Endodermal cell (in vitro differentiated cells): Measurements from ENCODE around the gene ZNF627. TPM values are rescaled to one million over a fixed set of nuclear protein-coding genes. Genes with fewer than 3 reads are reported as not detected.

Experiments
- DNase-seq: peaks from one replicate; pipeline ENCODE4 v3.0.0-alpha.2; 2017
- H3K27ac ChIP-seq: 2 replicates; pipeline ENCODE4 v1.5.1; 2013; ENCODE audit warnings: mild to moderate bottlenecking, low read depth, low read length, moderate library complexity
- H3K27me3 ChIP-seq: 2 replicates; pipeline ENCODE4 v1.6.1; 2013; ENCODE audit warnings: mild to moderate bottlenecking, low read length, moderate library complexity; ENCODE audit not compliant: insufficient read depth, control insufficient read depth, poor library complexity, severe bottlenecking
- H3K36me3 ChIP-seq: 2 replicates; pipeline ENCODE4 v1.7.0; 2013; ENCODE audit warnings: mild to moderate bottlenecking, low read length, moderate library complexity; ENCODE audit not compliant: control insufficient read depth, insufficient read depth
- H3K4me1 ChIP-seq: one replicate; pipeline ENCODE4 v1.7.0; 2013; ENCODE audit warnings: low read length; ENCODE audit not compliant: control insufficient read depth, insufficient read depth
- H3K4me3 ChIP-seq: 2 replicates; pipeline ENCODE4 v1.5.1; 2013; ENCODE audit warnings: mild to moderate bottlenecking, low read length, moderate library complexity
- H3K9ac ChIP-seq: 2 replicates; pipeline ENCODE4 v1.6.1; 2013; ENCODE audit warnings: mild to moderate bottlenecking, low read length, moderate library complexity; ENCODE audit not compliant: poor library complexity, severe bottlenecking; ENCODE audit errors: extremely low read depth
- H3K9me3 ChIP-seq: 2 replicates; pipeline ENCODE4 v1.6.1; 2013; ENCODE audit warnings: mild to moderate bottlenecking, low read length, moderate library complexity; ENCODE audit not compliant: control insufficient read depth
- H3K27ac Mint-ChIP-seq: 2 replicates; pipeline ENCODE4 v1.8.0; 2020; ENCODE audit warnings: mixed read lengths
- H3K27me3 Mint-ChIP-seq: 2 replicates; pipeline ENCODE4 v1.8.0; 2021; ENCODE audit warnings: mild to moderate bottlenecking, mixed read lengths; ENCODE audit not compliant: insufficient read depth
- H3K36me3 Mint-ChIP-seq: 2 replicates; pipeline ENCODE4 v1.8.0; 2020; ENCODE audit warnings: low read depth, mixed read lengths
- H3K4me1 Mint-ChIP-seq: 2 replicates; pipeline ENCODE4 v1.8.0; 2020; ENCODE audit warnings: mixed read lengths
- H3K4me3 Mint-ChIP-seq: 2 replicates; pipeline ENCODE4 v1.8.0; 2020; ENCODE audit warnings: mild to moderate bottlenecking, moderate library complexity, mixed read lengths
- H3K9me3 Mint-ChIP-seq: 2 replicates; pipeline ENCODE4 v1.8.0; 2020; ENCODE audit warnings: mild to moderate bottlenecking, mixed read lengths
- WGBS, 2 experiments: methylation state at CpG; one replicate each; pipeline versions ENCODE4 v1.1.5 to v1.1.7; 2013; ENCODE audit warnings: missing lambda C conversion rate in 2 of 2, mixed read lengths in 1 of 2; ENCODE audit not compliant: insufficient coverage in 1 of 2, insufficient read length in 1 of 2; 5-methylcytosine and 5-hydroxymethylcytosine counted together
- total RNA-seq, 2 donors: library from RNA; stranded (reverse); fragmentation: NEBNext Ultra II Directional in 1 of 2; extraction: Animal tissue kit (Norgen Biotek cat#: 25700) in 1 of 2; gene quantifications; 2 replicates in 1 of 2; 3 replicates in 1 of 2; pipeline ENCODE4 v1.2.1, GENCODE V29; 2021
- TF ChIP-seq, protein P1 (sequence below): fragments of 200-600 bp; sonication (generic); conservative IDR thresholded peaks from 2 replicates; pipeline ENCODE4 v1.5.0; 2021; ENCODE audit warnings: antibody characterized with exemption, mild to moderate bottlenecking

Gene ZNF627
- total RNA-seq, 2 donors from 2014 or later = 22.0 to 30.5 TPM

DNA sequence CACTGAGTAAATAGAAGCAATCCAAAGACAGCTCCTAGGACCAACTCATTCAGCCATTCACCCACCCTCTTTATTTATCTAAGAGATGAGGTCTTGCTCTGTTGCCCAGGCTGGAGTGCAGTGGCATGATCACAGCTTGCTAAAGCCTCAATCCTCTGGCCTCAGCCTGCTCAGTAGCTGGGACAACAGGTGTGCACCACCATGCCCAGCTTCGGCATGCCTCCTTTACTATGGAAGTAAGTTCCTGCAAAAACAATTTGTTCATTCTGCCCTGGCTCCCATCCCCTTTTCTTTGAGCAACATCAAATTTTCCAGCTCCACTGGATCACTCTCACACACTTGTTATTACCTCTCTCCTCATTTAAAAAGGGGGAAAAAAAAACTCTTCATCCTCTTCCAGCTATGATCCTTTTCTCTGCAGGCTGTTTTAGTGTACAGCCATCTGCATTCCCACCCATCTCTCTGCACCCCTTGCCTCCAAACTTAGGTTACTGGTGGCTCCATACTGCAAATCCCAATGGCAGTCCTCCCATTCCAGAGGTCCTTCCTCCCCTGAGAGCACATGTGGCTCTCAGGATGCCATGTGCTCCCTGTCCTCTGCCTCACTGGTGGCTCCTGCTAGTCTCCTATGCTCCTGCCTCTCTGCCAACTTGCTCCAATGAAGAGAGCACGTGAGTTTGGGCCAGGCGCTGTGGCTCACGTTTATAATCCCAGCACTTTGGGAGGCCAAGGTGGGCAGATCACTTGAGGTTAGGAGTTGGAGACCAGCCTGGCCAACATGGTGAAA, 40.5 kb upstream of the ZNF627 start:
- H3K27ac Mint-ChIP-seq = no peak overlapping the region
- Histone ChIP-seq H3K4me3 (no peak overlapping the region), H3K27ac (no peak overlapping the region), H3K27me3 (no peaks in the 10 kb centered on the region), H3K9me3 (no peaks in the 10 kb centered on the region), H3K36me3 (peaks cover 37% of the 10 kb centered on the region), H3K4me1 (no peaks in the 10 kb centered on the region), H3K9ac (no peak overlapping the region)
- H3K9me3 Mint-ChIP-seq = no peaks in the 10 kb centered on the region
- peaks cover 17% of the 10 kb centered on the region for H3K36me3 Mint-ChIP-seq
- TF ChIP-seq, protein P1, sequence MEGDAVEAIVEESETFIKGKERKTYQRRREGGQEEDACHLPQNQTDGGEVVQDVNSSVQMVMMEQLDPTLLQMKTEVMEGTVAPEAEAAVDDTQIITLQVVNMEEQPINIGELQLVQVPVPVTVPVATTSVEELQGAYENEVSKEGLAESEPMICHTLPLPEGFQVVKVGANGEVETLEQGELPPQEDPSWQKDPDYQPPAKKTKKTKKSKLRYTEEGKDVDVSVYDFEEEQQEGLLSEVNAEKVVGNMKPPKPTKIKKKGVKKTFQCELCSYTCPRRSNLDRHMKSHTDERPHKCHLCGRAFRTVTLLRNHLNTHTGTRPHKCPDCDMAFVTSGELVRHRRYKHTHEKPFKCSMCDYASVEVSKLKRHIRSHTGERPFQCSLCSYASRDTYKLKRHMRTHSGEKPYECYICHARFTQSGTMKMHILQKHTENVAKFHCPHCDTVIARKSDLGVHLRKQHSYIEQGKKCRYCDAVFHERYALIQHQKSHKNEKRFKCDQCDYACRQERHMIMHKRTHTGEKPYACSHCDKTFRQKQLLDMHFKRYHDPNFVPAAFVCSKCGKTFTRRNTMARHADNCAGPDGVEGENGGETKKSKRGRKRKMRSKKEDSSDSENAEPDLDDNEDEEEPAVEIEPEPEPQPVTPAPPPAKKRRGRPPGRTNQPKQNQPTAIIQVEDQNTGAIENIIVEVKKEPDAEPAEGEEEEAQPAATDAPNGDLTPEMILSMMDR = no peak
- no peaks in the 10 kb centered on the region for H3K27me3 Mint-ChIP-seq
- DNase-seq = no peak
- H3K4me3 Mint-ChIP-seq = peak overlapping the region; percentile 92
- H3K4me1 Mint-ChIP-seq = peaks cover 10% of the 10 kb centered on the region
- 95 to 100% methylated on average over 2 to 4 of the region's 4 CpGs for WGBS, 2 experiments

DNA sequence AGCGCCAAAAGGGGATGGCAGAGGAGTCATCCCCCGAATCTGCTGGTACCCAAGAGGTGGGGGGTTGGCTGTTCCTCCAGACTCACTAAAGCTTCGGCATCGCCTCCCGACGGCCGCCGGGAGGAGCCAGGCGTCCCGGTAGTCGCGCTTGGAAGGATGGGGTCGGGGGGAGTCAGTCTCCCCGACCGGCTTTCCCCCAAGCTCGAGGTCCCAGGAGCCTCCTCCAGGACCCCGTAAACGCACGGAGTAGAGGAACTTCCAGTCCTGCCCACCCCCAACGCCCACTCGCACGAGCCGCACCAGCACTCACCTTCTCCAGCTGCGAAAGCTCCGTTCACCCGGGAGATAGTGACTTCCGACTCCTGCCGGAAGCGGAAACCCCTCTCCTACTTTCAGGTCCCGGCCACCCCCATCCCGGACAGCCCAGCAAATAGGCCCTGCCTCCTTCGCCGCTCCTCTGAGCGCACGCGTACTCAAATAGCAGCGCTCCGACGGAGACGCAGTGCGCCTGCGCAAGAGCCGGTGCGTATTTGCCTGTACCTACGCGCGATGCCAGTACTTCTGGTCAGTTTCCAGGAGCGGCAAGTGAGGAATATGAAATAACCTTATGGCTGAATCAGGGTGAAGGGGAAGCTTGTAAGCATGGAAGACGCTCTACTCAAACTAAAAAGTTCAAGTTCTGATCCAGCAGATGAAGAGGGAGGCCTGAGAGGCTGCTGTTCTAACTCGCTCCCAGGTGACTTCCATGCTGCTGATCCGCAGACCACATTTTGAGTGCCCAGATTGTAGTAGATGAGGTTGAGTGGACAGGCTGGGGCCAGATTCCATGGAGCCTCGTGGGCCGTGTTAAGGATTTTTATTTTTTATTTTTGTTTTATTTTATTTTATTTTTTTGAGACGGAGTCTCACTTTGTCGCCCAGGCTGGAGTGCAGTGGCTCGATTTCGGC, 38.1 kb upstream of the ZNF627 start, which contains the start of gene ELOF1:
Gene ELOF1 (minus strand): TSS at position 350 of the 948 bp plus-strand sequence. CDS start 4,883 bp downstream, outside the sequence.
- TF ChIP-seq, protein P1 = peak; percentile 34
- H3K9me3 ChIP-seq = no peaks in the 10 kb centered on the region
- H3K9me3 Mint-ChIP-seq = no peaks in the 10 kb centered on the region
- peak within 1 kb of the TSS; percentile 99 for H3K4me3 ChIP-seq
- peaks cover 25% of the 10 kb centered on the region for H3K36me3 ChIP-seq
- no peaks in the 10 kb centered on the region for H3K4me1 ChIP-seq
- H3K36me3 Mint-ChIP-seq = peaks cover 14% of the 10 kb centered on the region
- peak within 1 kb of the TSS; percentile 92 for H3K4me3 Mint-ChIP-seq
- no peaks in the 10 kb centered on the region for H3K27me3 Mint-ChIP-seq
- peak within 1 kb of the TSS; percentile 93 for H3K27ac Mint-ChIP-seq
- peak; percentile 99 for DNase-seq
- no peaks in the 10 kb centered on the region for H3K27me3 ChIP-seq
- WGBS, 2 experiments = 8 to 16% methylated on average over 28 to 57 of the region's 57 CpGs
- H3K27ac ChIP-seq = peak within 1 kb of the TSS; percentile 4
- H3K9ac ChIP-seq = peak within 1 kb of the TSS; percentile 79
- H3K4me1 Mint-ChIP-seq = peaks cover 10% of the 10 kb centered on the region

DNA sequence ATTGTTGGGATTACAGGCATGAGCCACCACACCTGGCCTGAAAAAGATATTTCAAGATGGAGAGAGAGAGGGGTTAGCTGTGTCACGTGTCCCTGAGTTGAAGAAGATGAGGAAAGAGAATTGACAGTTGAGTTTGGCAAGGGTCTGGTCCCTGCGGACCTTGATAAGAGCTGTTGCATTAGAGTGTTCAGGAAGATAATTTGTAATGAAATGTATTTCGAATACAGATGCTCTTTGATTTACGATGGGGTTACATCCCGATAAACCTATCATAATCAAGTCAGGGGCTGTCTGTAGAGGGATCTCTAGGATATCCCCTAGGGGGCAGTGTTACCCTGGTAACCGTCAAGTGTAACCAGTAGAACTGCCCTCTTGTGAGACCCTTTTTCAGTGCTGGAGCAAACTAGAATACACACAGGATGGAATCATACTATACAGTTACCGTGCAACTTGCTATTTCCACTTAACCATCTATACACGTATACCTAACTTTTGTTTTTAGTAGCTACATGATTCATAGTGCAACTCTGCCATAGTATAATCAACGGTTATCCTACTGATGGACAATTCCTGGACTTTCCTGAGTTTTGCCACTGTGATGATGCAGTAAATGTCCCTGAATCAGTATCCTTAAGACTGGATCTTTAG, 36.8 kb upstream of the ZNF627 start:
- 45 to 50% methylated on average over 9 of the region's 9 CpGs for WGBS, 2 experiments
- no peak overlapping the region for H3K9ac ChIP-seq

More for the DNA sequence above, 36.8 kb upstream of the ZNF627 start:
- Mint-ChIP-seq H3K9me3 (no peaks in the 10 kb centered on the region), H3K4me1 (peaks cover 10% of the 10 kb centered on the region), H3K36me3 (peaks cover 7% of the 10 kb centered on the region), H3K27ac (peak overlapping the region; percentile 32), H3K4me3 (peak overlapping the region; percentile 92), H3K27me3 (no peaks in the 10 kb centered on the region)
- peak overlapping the region; percentile 62 for H3K4me3 ChIP-seq
- no peaks in the 10 kb centered on the region for H3K4me1 ChIP-seq
- H3K9me3 ChIP-seq = no peaks in the 10 kb centered on the region
- H3K27me3 ChIP-seq = no peaks in the 10 kb centered on the region
- TF ChIP-seq, protein P1 = peak; percentile 87
- DNase-seq = peak; percentile 84
- peaks cover 14% of the 10 kb centered on the region for H3K36me3 ChIP-seq
- H3K27ac ChIP-seq = no peak overlapping the region
